MV-4-11 (cell line): Measurements from ENCODE around the gene ODF4.
"Not testable (repeated sequence)": the region's sequence is repeated elsewhere in the genome, so short reads cannot be mapped to it uniquely, and the experiment has no call there.

Experiments
- DNase-seq: peaks from one replicate; lab custom pipeline; 2025; lab: John Stamatoyannopoulos, UW

Gene ODF4

GRCh38 chr17:8326511-8327302 is 12.9 kb upstream of the ODF4 start:
- DNase-seq, result peak; percentile 23

- no peak for DNase-seq
Observed at GRCh38 chr17:8327303-8327649, 12.4 kb upstream of the ODF4 start.

- DNase-seq, result no peak
Observed at GRCh38 chr17:8332128-8332527, 7.5 kb upstream of the ODF4 start.

- DNase-seq, result no peak
Observed at GRCh38 chr17:8332688-8333087, 7.0 kb upstream of the ODF4 start.

GRCh38 chr17:8333281-8333680 is 6.4 kb upstream of the ODF4 start:
- DNase-seq, result no peak

- DNase-seq, result peak; percentile 64
Observed at GRCh38 chr17:8337802-8338752, 1.6 kb upstream of the ODF4 start.

- DNase-seq, result no peak
Observed at GRCh38 chr17:8338753-8339140, 893 bp upstream of the ODF4 start.

- no peak for DNase-seq
Observed at GRCh38 chr17:8341456-8341855, 1.8 kb downstream of the ODF4 start.

- peak; percentile 86 for DNase-seq
Observed at GRCh38 chr17:8345052-8345690, 5.5 kb downstream of the ODF4 start.

GRCh38 chr17:8345951-8346665 is 6.5 kb downstream of the ODF4 start:
- no peak for DNase-seq

GRCh38 chr17:8347001-8347400 is 7.4 kb downstream of the ODF4 start:
- not testable (repeated sequence) for DNase-seq

- no peak for DNase-seq
Observed at GRCh38 chr17:8350339-8350738, 10.7 kb downstream of the ODF4 start.

- DNase-seq, result no peak
Observed at GRCh38 chr17:8353736-8354135, 14.1 kb downstream of the ODF4 start.

- DNase-seq, result peak; percentile 47
Observed at GRCh38 chr17:8354236-8354635, 14.6 kb downstream of the ODF4 start.

GRCh38 chr17:8357910-8358309 is 18.3 kb downstream of the ODF4 start:
- no peak for DNase-seq

- no peak for DNase-seq
Observed at GRCh38 chr17:8359769-8360168, 20.1 kb downstream of the ODF4 start.

- no peak for DNase-seq
Observed at GRCh38 chr17:8360260-8360659, 20.6 kb downstream of the ODF4 start.

- DNase-seq, result no peak
Observed at GRCh38 chr17:8360751-8361150, 21.1 kb downstream of the ODF4 start.

- DNase-seq, result no peak
Observed at GRCh38 chr17:8362651-8363332, 23.2 kb downstream of the ODF4 start.

- no peak for DNase-seq
Observed at GRCh38 chr17:8365143-8365542, 25.5 kb downstream of the ODF4 start.

- no peak for DNase-seq
Observed at GRCh38 chr17:8366231-8366630, 26.6 kb downstream of the ODF4 start.
